ENCODE measurements around the gene SF3B2.
"Not testable (repeated sequence)": the region's sequence is repeated elsewhere in the genome, so short reads cannot be mapped to it uniquely, and the experiment has no call there.

The SF3B2 gene

DNA sequence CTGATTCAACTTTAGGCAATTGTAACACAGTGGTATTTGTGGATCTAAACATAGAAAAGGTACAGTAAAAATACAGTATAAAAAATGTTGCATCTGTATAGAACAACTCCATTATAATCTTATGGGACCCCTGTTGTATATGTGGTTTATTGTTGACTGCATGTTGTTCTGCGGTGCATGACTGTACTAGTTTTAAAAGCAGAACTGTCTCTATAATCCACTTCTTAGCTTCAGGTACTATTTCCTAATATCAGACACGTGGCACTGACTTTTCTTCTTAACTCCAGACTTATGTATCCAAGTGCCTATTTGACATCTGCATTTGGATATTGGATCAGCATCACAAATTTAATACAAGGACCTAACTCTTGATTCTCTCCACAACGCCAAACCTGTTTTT lies 59.0 kb downstream of the SF3B2 start:
- Histone ChIP-seq H3K4me1 (ENCODE audit: control insufficient read depth in 1 of 2, insufficient read depth in 1 of 2, low read depth in 1 of 2, low read length in 1 of 2) (peaks cover 30 to 56% of the 10 kb centered on the region in 2 experiments), H3K27ac (peak overlapping the region; percentile 73), H3K4me3 (ENCODE audit: low read depth in 1 of 2, low read length in 1 of 2) (no peak overlapping the region)

DNA sequence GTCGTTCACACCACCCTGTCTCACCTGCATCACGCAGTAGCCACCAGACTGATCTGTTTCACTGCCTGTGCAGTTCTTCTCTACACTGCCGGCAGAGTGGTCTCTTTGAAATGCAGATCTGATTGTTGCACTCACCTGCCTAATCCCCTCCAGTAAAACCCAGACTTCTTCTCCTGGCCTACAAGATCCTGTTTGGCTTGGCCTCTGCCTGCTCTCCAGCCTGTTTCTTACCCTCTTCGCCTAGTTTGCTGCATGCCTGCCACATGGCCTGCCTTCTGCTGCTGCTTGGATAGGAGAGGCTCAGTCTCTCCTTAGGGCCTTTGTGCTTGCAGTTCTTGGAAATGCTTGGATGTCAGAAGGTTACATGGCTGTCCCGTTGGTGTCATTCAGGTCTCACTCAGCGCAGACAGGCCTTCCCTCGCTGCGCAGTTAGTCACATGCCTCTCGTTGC lies 59.9 kb downstream of the SF3B2 start:
- Histone ChIP-seq H3K36me3 (no peaks in the 10 kb centered on the region), H3K4me1 (ENCODE audit: control insufficient read depth in 1 of 2, insufficient read depth in 1 of 2, low read depth in 1 of 2, low read length in 1 of 2) (peaks cover 24 to 49% of the 10 kb centered on the region in 2 experiments), H3K27ac (peak overlapping the region; percentile 68), H3K9me3 (no peaks in the 10 kb centered on the region), H3K27me3 (no peaks in the 10 kb centered on the region), H3K4me3 (ENCODE audit: low read depth in 1 of 2, low read length in 1 of 2) (no peak overlapping the region)
- TF ChIP-seq CTCF (IDR thresholded peaks at IDR 0.05): no peak

More for the DNA sequence above, 59.0 kb downstream of the SF3B2 start:
- Histone ChIP-seq H3K27me3 (no peaks in the 10 kb centered on the region), H3K9me3 (no peaks in the 10 kb centered on the region), H3K36me3 (no peaks in the 10 kb centered on the region)
- TF ChIP-seq CTCF (IDR thresholded peaks at IDR 0.05): no peak

DNA sequence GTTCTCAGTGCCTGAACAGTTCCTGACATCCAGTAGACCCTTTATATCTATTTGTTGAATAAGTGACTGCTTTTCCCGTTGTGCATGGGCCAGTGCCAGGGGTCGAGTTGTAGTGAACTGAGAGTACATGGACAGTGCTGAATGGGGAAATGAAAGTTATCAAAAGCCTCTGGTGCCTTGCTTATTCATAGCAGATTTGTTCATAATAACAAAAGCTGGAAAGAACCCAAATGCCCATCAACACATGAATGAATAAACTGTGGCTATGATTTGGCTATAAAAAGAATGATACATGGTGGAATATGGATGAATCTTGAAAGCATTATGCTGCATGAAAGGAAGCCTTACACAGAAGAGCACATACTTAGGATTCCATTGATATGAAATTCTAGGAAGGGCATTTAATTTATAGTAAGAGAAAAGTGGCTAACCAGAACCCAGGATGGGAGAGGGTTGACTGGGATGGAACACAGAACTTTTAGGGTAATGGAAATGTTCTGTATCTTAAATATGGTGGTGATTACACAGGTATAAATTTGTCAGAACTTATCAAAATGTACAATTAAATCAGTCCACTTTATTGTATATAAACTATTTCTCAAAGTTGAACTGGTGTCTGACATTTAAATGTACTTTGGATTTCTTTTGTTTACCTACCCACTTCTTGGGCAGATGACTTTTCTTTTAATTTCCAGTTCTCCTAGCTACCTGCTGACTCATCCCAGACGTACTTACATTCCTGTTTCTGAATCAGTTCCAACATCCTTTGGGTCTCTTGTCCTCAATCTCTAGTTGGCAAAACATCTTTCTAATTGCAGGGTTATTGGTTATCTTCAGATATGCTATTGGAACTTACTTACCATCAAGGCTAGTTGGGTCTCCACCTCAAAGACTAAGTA lies 60.7 kb downstream of the SF3B2 start:
- no peaks in the 10 kb centered on the region for H3K27me3 ChIP-seq
- H3K27ac ChIP-seq: peak overlapping the region; percentile 68
- peaks cover 18 to 41% of the 10 kb centered on the region in 2 experiments for H3K4me1 ChIP-seq (ENCODE audit: control insufficient read depth in 1 of 2, insufficient read depth in 1 of 2, low read depth in 1 of 2, low read length in 1 of 2)
- H3K36me3 ChIP-seq: no peaks in the 10 kb centered on the region
- TF ChIP-seq CTCF (IDR thresholded peaks at IDR 0.05): no peak
- no peak overlapping the region for H3K4me3 ChIP-seq (ENCODE audit: low read depth in 1 of 2, low read length in 1 of 2)
- H3K9me3 ChIP-seq: no peaks in the 10 kb centered on the region

DNA sequence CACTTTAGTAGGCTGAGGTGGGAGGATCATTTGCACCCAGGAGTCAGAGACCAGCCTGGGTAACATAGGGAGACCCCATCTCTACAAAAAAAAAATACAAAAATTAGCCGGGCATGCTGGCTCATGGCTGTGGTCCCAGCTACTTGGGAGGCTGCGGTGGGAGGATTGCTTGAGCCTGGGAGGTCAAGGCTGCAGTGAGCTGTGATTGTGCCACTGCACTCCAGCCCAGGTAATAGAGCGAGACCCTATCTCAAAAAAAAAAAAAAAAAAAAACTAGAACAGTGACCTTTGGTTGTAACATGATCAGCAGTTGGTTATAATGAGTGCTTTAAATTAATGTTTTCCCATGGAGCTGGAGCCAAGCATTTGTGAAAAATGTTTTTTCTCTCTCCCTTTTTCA lies 62.8 kb downstream of the SF3B2 start:
- not testable (repeated sequence) for H3K27ac ChIP-seq; H3K4me3 ChIP-seq (ENCODE audit: low read depth in 1 of 2, low read length in 1 of 2); H3K9me3 ChIP-seq; H3K36me3 ChIP-seq; H3K27me3 ChIP-seq
- peaks cover 18 to 37% of the 10 kb centered on the region in 2 experiments for H3K4me1 ChIP-seq (ENCODE audit: control insufficient read depth in 1 of 2, insufficient read depth in 1 of 2, low read depth in 1 of 2, low read length in 1 of 2)

GRCh38 chr11:66115638-66116301 lies 63.6 kb downstream of the SF3B2 start:
- Histone ChIP-seq H3K27me3 (no peaks in the 10 kb centered on the region), H3K36me3 (no peaks in the 10 kb centered on the region), H3K4me3 (ENCODE audit: low read depth in 1 of 2, low read length in 1 of 2) (no peak overlapping the region), H3K9me3 (no peaks in the 10 kb centered on the region), H3K27ac (peak overlapping the region; percentile 0), H3K4me1 (ENCODE audit: control insufficient read depth in 1 of 2, insufficient read depth in 1 of 2, low read depth in 1 of 2, low read length in 1 of 2) (peaks cover 18 to 35% of the 10 kb centered on the region in 2 experiments)
- no peak for TF ChIP-seq CTCF (IDR thresholded peaks at IDR 0.05)

Measured in neutrophil (primary cell).